ENCODE data around the gene DCTN3. TPM values are rescaled to one million over a fixed set of nuclear protein-coding genes. Genes with fewer than 3 reads are reported as not detected.

Gene DCTN3
- total and polyA plus RNA-seq, 2 of the 4 experiments (the other 2 are of a cell fraction), result 122 to 183 TPM

- ATAC-seq (ENCODE audit: low read depth) (no peak), DNase-seq (peak; percentile 54)
- H3K36me3 ChIP-seq (ENCODE audit: control insufficient read depth, insufficient read depth, low read length), result peaks cover 16% of the 10 kb centered on the region
- H4K20me1 ChIP-seq (ENCODE audit: insufficient read depth, low read length), result no peaks in the 10 kb centered on the region
- H3K9me1 ChIP-seq (ENCODE audit: insufficient read depth, low read length), result peaks cover 32% of the 10 kb centered on the region
- H3K9me3 ChIP-seq (ENCODE audit: control insufficient read depth, insufficient read depth, low read length), result no peaks in the 10 kb centered on the region
- H3K27ac ChIP-seq (ENCODE audit: insufficient read depth, low read length), result peak overlapping the region; percentile 88
- H3K79me1 ChIP-seq (ENCODE audit: low read depth in 1 of 2, low read length in 2 of 2), result peaks cover 15 to 53% of the 10 kb centered on the region in 2 experiments
- H4K8ac ChIP-seq (ENCODE audit: low read depth in 2 of 2, low read length in 2 of 2), result peak overlapping the region; percentile 81 to 94
- H2BK20ac ChIP-seq (ENCODE audit: low read depth, low read length), result no peak overlapping the region
- peak overlapping the region; percentile 99 for H3K4me2 ChIP-seq (ENCODE audit: low read depth, low read length)
- H3K18ac ChIP-seq (ENCODE audit: low read depth, low read length), result no peak overlapping the region; the same call in 1 of the 2 replicates
- H3K4me3 ChIP-seq (ENCODE audit: insufficient read depth, low read depth, low read length), result peak overlapping the region; percentile 75
- in situ Hi-C loops (cut with MboI; ENCODE audit: low sequenced_read_pairs) (no loop called here), intact Hi-C loops (cut with micrococcal nuclease) (no loop called here), dilution Hi-C loops (cut with HindIII; ENCODE audit: low sequenced_read_pairs, unreplicated experiment) (no loop called here)
- no peak overlapping the region for H2BK5ac ChIP-seq (ENCODE audit: low read depth, low read length, poor library complexity, severe bottlenecking)
- no peaks in the 10 kb centered on the region for H3K27me3 ChIP-seq (ENCODE audit: control insufficient read depth, insufficient read depth, low read length)
- H2AFZ ChIP-seq (replicated peaks; ENCODE audit: low read length, poor library complexity), result peak overlapping the region; percentile 35
- H2AK9ac ChIP-seq (replicated peaks; ENCODE audit: low read depth, low read length, poor library complexity), result peak overlapping the region; percentile 81
- peak overlapping the region; percentile 41 for H3K23ac ChIP-seq (ENCODE audit: low read depth, low read length)
- peak overlapping the region; percentile 89; the same call in 1 of the 2 replicates for H3K56ac ChIP-seq (ENCODE audit: extremely low read depth, insufficient read depth, low read length)
- H3K4me1 ChIP-seq (ENCODE audit: control insufficient read depth, insufficient read depth, low read length), result peaks cover 42% of the 10 kb centered on the region
- peak overlapping the region; percentile 38 for H3K14ac ChIP-seq (replicated peaks; ENCODE audit: low read depth, low read length)
- H3K9ac ChIP-seq (ENCODE audit: low read depth, low read length), result peak overlapping the region; percentile 99
- POLR2A ChIA-PET (ENCODE audit: unreplicated experiment), result no interaction called here
- TF ChIP-seq RAD21 (IDR thresholded peaks at IDR 0.05; ENCODE audit: low read length) (no peak), POLR2A (IDR thresholded peaks at IDR 0.05; ENCODE audit: low read depth, low read length) (no peak), RCOR1 (IDR thresholded peaks at IDR 0.05; ENCODE audit: insufficient replicate concordance, low read length) (no peak), RFX5 (IDR thresholded peaks at IDR 0.05; ENCODE audit: low read depth, low read length) (no peak), FOS (IDR thresholded peaks at IDR 0.05; ENCODE audit: low read depth, low read length) (no peak), CTCF (conservative IDR thresholded peaks at IDR 0.05; ENCODE audit: low read depth, low read length) (no peak), SMC3 (IDR thresholded peaks at IDR 0.05; ENCODE audit: low read depth, low read length) (no peak), MAZ (IDR thresholded peaks at IDR 0.05; ENCODE audit: borderline replicate concordance, low read depth, low read length) (no peak), USF2 (IDR thresholded peaks at IDR 0.05; ENCODE audit: low read depth, low read length) (no peak)
- peak overlapping the region; percentile 90 for H3K4ac ChIP-seq (ENCODE audit: low read depth, low read length)
- H2BK15ac ChIP-seq (ENCODE audit: low read depth, low read length), result no peak overlapping the region; the same call in 2 of the 3 replicates
- CTCF ChIA-PET, result no interaction called here
- H4K5ac ChIP-seq (ENCODE audit: low read depth, low read length), result peak overlapping the region; percentile 99
- no TSS peak for BruUV-seq (replicated peaks)
- no peak overlapping the region for H2BK120ac ChIP-seq (ENCODE audit: low read depth, low read length)
- 70% methylated on average over 2 of the region's 4 CpGs; no CpG with 5 or more reads in 1 of the 2 experiments for WGBS, 2 experiments (ENCODE audit: extremely low coverage in 2 of 2, insufficient read length in 1 of 2)
- H2AK5ac ChIP-seq (ENCODE audit: low read depth, low read length), result peak overlapping the region; percentile 45
- H4K91ac ChIP-seq (ENCODE audit: insufficient read depth, low read depth, low read length), result peak overlapping the region; percentile 84; the same call in 1 of the 2 replicates
These were observed 31.0 kb upstream of the DCTN3 start for GRCh38 chr9:34651321-34651720.

All from IMR-90 (cell line).